ENCODE results near the gene CGNL1.

Gene CGNL1

DNA sequence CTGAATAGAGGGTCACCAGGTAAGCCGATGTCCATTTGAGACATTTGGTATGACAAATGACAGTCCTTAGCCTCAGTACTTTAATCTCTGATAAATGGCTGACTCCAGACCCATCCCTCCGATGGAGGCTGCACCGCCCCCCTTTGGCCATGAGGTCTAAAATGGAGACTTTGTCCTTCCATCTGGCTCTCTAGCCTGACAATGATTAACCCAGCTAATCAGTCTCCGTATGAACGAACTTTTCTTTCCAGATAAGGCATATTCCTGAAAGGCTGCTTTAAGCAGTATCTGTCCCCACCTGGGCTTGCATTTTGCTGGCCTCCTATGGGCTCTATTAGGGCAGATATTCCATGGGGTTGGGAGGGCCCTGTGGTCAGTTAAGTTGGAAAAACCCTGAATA lies 204.6 kb downstream of the CGNL1 start:
- Histone ChIP-seq H3K4me1 (ENCODE audit: low read length) (no peaks in the 10 kb centered on the region), H4K20me1 (ENCODE audit: insufficient read depth, low read length) (no peaks in the 10 kb centered on the region), H3K36me3 (replicated peaks; ENCODE audit: insufficient read depth, low read length) (no peaks in the 10 kb centered on the region), H3F3A (ENCODE audit: insufficient read depth, low read length) (no peaks in the 10 kb centered on the region), H3K79me2 (ENCODE audit: low read length) (no peaks in the 10 kb centered on the region), H3K4me2 (ENCODE audit: low read depth, low read length) (no peak overlapping the region), H2AFZ (ENCODE audit: low read length) (no peak overlapping the region), H3K9me3 (replicated peaks; ENCODE audit: insufficient read depth, low read length) (no peaks in the 10 kb centered on the region), H3K9ac (ENCODE audit: low read length) (no peak overlapping the region), H3K9me2 (replicated peaks; ENCODE audit: insufficient read depth, low read length) (no peaks in the 10 kb centered on the region), H3K27me3 (replicated peaks; ENCODE audit: insufficient read depth, low read length) (no peaks in the 10 kb centered on the region), H3K4me3 (ENCODE audit: low read length) (no peak overlapping the region), H3K27ac (ENCODE audit: low read length) (no peak overlapping the region)
- TF ChIP-seq EZH2 (optimal IDR thresholded peaks at IDR 0.05; ENCODE audit: low read depth, low read length) (no peak), EZH2phosphoT487 (IDR thresholded peaks at IDR 0.05; ENCODE audit: low read length) (no peak)
- TF ChIP-seq, protein P1, sequence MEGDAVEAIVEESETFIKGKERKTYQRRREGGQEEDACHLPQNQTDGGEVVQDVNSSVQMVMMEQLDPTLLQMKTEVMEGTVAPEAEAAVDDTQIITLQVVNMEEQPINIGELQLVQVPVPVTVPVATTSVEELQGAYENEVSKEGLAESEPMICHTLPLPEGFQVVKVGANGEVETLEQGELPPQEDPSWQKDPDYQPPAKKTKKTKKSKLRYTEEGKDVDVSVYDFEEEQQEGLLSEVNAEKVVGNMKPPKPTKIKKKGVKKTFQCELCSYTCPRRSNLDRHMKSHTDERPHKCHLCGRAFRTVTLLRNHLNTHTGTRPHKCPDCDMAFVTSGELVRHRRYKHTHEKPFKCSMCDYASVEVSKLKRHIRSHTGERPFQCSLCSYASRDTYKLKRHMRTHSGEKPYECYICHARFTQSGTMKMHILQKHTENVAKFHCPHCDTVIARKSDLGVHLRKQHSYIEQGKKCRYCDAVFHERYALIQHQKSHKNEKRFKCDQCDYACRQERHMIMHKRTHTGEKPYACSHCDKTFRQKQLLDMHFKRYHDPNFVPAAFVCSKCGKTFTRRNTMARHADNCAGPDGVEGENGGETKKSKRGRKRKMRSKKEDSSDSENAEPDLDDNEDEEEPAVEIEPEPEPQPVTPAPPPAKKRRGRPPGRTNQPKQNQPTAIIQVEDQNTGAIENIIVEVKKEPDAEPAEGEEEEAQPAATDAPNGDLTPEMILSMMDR (IDR thresholded peaks at IDR 0.05; ENCODE audit: low read length), result no peak
- DNase-seq, result no peak

DNA sequence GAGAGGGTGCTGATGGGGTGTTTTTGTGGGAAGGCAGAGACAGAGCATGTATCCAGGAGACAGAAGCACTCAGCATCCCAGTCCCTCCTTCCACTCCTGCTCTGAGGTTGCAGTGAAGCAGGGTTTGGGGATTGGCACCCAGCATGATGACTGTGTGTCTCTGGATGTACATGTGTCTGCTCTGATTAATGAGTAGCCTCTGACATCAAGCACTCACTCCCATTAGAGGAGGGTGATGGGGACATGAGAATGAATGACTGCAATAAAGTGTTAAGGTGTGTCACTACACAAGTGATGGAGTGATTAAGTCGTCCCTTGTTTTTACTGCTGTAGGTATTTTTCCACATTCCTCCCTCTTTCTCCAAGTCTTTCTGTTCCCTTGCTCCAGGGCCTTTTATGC lies 205.8 kb downstream of the CGNL1 start:
- H3K79me2 ChIP-seq (ENCODE audit: low read length), result no peaks in the 10 kb centered on the region
- H3K4me3 ChIP-seq (ENCODE audit: low read length), result no peak overlapping the region
- H4K20me1 ChIP-seq (ENCODE audit: insufficient read depth, low read length), result no peaks in the 10 kb centered on the region
- no peak overlapping the region for H2AFZ ChIP-seq (ENCODE audit: low read length)
- no peaks in the 10 kb centered on the region for H3K9me3 ChIP-seq (replicated peaks; ENCODE audit: insufficient read depth, low read length)
- H3K36me3 ChIP-seq (replicated peaks; ENCODE audit: insufficient read depth, low read length), result no peaks in the 10 kb centered on the region
- DNase-seq, result no peak
- H3K4me1 ChIP-seq (ENCODE audit: low read length), result no peaks in the 10 kb centered on the region
- TF ChIP-seq EZH2 (optimal IDR thresholded peaks at IDR 0.05; ENCODE audit: low read depth, low read length) (no peak), EZH2phosphoT487 (IDR thresholded peaks at IDR 0.05; ENCODE audit: low read length) (no peak)
- TF ChIP-seq, protein P1 (IDR thresholded peaks at IDR 0.05; ENCODE audit: low read length), result no peak
- H3K27ac ChIP-seq (ENCODE audit: low read length), result no peak overlapping the region
- H3F3A ChIP-seq (ENCODE audit: insufficient read depth, low read length), result no peaks in the 10 kb centered on the region
- H3K9me2 ChIP-seq (replicated peaks; ENCODE audit: insufficient read depth, low read length), result no peaks in the 10 kb centered on the region
- H3K9ac ChIP-seq (ENCODE audit: low read length), result no peak overlapping the region
- no peak overlapping the region for H3K4me2 ChIP-seq (ENCODE audit: low read depth, low read length)
- H3K27me3 ChIP-seq (replicated peaks; ENCODE audit: insufficient read depth, low read length), result no peaks in the 10 kb centered on the region

DNA sequence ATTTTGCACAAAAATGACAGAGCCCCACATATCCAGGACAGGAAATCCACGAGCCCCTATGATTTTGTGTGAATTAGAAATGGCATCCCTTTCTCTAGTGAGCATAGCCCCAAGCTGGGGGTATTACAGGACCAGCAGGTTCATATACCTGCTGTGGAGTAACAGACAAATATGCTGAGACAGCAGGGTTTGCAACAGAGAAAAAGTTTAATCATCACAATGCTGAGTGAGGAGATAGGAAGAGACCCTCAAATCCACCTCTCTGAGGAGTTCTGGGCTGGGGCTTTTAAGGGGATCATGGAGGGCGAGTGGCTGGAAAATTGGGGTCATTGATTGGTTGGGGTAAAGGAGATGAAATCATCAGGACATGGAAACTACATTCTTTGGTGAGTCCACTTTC lies 207.0 kb downstream of the CGNL1 start:
- Histone ChIP-seq H3K9me2 (replicated peaks; ENCODE audit: insufficient read depth, low read length) (no peaks in the 10 kb centered on the region), H3K9ac (ENCODE audit: low read length) (no peak overlapping the region), H3K27me3 (replicated peaks; ENCODE audit: insufficient read depth, low read length) (no peaks in the 10 kb centered on the region), H3F3A (ENCODE audit: insufficient read depth, low read length) (no peaks in the 10 kb centered on the region), H3K4me2 (ENCODE audit: low read depth, low read length) (no peak overlapping the region), H3K79me2 (ENCODE audit: low read length) (no peaks in the 10 kb centered on the region), H3K27ac (ENCODE audit: low read length) (no peak overlapping the region), H3K4me1 (ENCODE audit: low read length) (no peaks in the 10 kb centered on the region), H3K36me3 (replicated peaks; ENCODE audit: insufficient read depth, low read length) (no peaks in the 10 kb centered on the region), H3K4me3 (ENCODE audit: low read length) (no peak overlapping the region), H2AFZ (ENCODE audit: low read length) (no peak overlapping the region), H3K9me3 (replicated peaks; ENCODE audit: insufficient read depth, low read length) (no peaks in the 10 kb centered on the region), H4K20me1 (ENCODE audit: insufficient read depth, low read length) (no peaks in the 10 kb centered on the region)
- TF ChIP-seq, protein P1 (IDR thresholded peaks at IDR 0.05; ENCODE audit: low read length), result no peak
- TF ChIP-seq EZH2phosphoT487 (IDR thresholded peaks at IDR 0.05; ENCODE audit: low read length), result no peak
- no peak for TF ChIP-seq EZH2 (optimal IDR thresholded peaks at IDR 0.05; ENCODE audit: low read depth, low read length)
- DNase-seq, result no peak
